Peyer's patch (tissue), 4 donors: ENCODE data around the gene UBAP2. TPM values are rescaled to one million over a fixed set of nuclear protein-coding genes. Genes with fewer than 3 reads are reported as not detected.
"Not testable (repeated sequence)": the region's sequence is repeated elsewhere in the genome, so short reads cannot be mapped to it uniquely, and the experiment has no call there.

Experiments
- DNase-seq, 3 donors: peaks; one replicate each; pipeline ENCODE4 v3.0.0-alpha.2; 2017 to 2019
- H3K27ac ChIP-seq, 4 donors: fragments of 200-600 bp; sonication (generic); one replicate each; pipeline ENCODE4 v1.5.1; 2016 to 2019
- H3K27me3 ChIP-seq, 2 donors: fragments of 200-600 bp; sonication (generic); one replicate each; pipeline ENCODE4 v1.5.1; 2019
- H3K36me3 ChIP-seq, 3 donors: fragments of 200-600 bp; sonication (generic); one replicate each; pipeline ENCODE4 v1.5.1; 2016 to 2019
- H3K4me1 ChIP-seq, 4 donors: fragments of 200-600 bp; sonication (generic); one replicate each; pipeline ENCODE4 v1.5.1; 2016 to 2019
- H3K4me3 ChIP-seq, 4 donors: fragments of 200-600 bp; sonication (generic); 1 replicate in 3 of 4; 2 replicates in 1 of 4; pipeline ENCODE4 v1.5.1; 2016 to 2019; ENCODE audit warnings: mild to moderate bottlenecking in 1 of 4
- H3K9me3 ChIP-seq, 4 donors: fragments of 200-600 bp; sonication (generic); one replicate each; pipeline ENCODE4 v1.5.1; 2016 to 2019; ENCODE audit warnings: mild to moderate bottlenecking in 1 of 4
- CTCF ChIP-seq, 6 experiments: fragments of 450-650 bp in 4 of 6; fragments of 200-600 bp in 2 of 6; sonication (generic) in 1 of 6; IDR thresholded peaks; one replicate each; pipeline ENCODE4 v1.5.1; 2017 to 2019; ENCODE audit warnings: antibody characterized with exemption in 6 of 6, mild to moderate bottlenecking in 3 of 6, moderate library complexity in 1 of 6
- POLR2A ChIP-seq, 2 donors: fragments of 450-650 bp; IDR thresholded peaks; one replicate each; pipeline ENCODE4 v1.5.1; 2017; ENCODE audit warnings: antibody characterized with exemption in 2 of 2, mild to moderate bottlenecking in 2 of 2, moderate library complexity in 2 of 2
- total RNA-seq, 4 donors: library from RNA; depleted of rRNA; stranded (reverse); fragments of >200 nt; gene quantifications; one replicate each; pipeline ENCODE4 v1.1.0, GENCODE V29; 2016

Gene UBAP2
- total RNA-seq, 4 donors from 2014 or later, result 13.1 to 41.3 (median 25.2) TPM

- TF ChIP-seq POLR2A (IDR thresholded peaks at IDR 0.05), result no peak
- no peak for TF ChIP-seq CTCF (IDR thresholded peaks at IDR 0.05)
- Histone ChIP-seq H3K4me1 (no peaks in the 10 kb centered on the region), H3K27ac (no peak overlapping the region), H3K36me3 (no peaks in the 10 kb centered on the region), H3K9me3 (no peaks in the 10 kb centered on the region), H3K4me3 (no peak overlapping the region), H3K27me3 (no peaks in the 10 kb centered on the region)
- no peak for DNase-seq
Observed at GRCh38 chr9:34034698-34035065, 14.0 kb downstream of the UBAP2 start.

- Histone ChIP-seq H3K36me3 (no peaks in the 10 kb centered on the region), H3K27ac (no peak overlapping the region), H3K9me3 (no peaks in the 10 kb centered on the region), H3K4me3 (no peak overlapping the region), H3K27me3 (no peaks in the 10 kb centered on the region), H3K4me1 (no peaks in the 10 kb centered on the region)
- DNase-seq, result no peak
- TF ChIP-seq CTCF (IDR thresholded peaks at IDR 0.05) (no peak), POLR2A (IDR thresholded peaks at IDR 0.05) (no peak)
Observed at GRCh38 chr9:34032631-34033030, 16.1 kb downstream of the UBAP2 start.

GRCh38 chr9:34027845-34028574 lies 20.7 kb downstream of the UBAP2 start:
- no peak overlapping the region for H3K4me3 ChIP-seq
- H3K27ac ChIP-seq, result no peak overlapping the region
- H3K27me3 ChIP-seq, result no peaks in the 10 kb centered on the region
- TF ChIP-seq POLR2A (IDR thresholded peaks at IDR 0.05), result no peak
- TF ChIP-seq CTCF (IDR thresholded peaks at IDR 0.05), result no peak
- H3K36me3 ChIP-seq, result no peaks in the 10 kb centered on the region
- no peaks in the 10 kb centered on the region for H3K9me3 ChIP-seq
- no peaks in the 10 kb centered on the region for H3K4me1 ChIP-seq
- no peak for DNase-seq

GRCh38 chr9:34025811-34026210 lies 22.9 kb downstream of the UBAP2 start:
- no peak for DNase-seq
- H3K36me3 ChIP-seq, result no peaks in the 10 kb centered on the region
- TF ChIP-seq CTCF (IDR thresholded peaks at IDR 0.05) (no peak), POLR2A (IDR thresholded peaks at IDR 0.05) (no peak)
- H3K27me3 ChIP-seq, result no peaks in the 10 kb centered on the region
- no peaks in the 10 kb centered on the region for H3K9me3 ChIP-seq
- H3K27ac ChIP-seq, result no peak overlapping the region
- H3K4me3 ChIP-seq, result no peak overlapping the region
- no peaks in the 10 kb centered on the region for H3K4me1 ChIP-seq

- Histone ChIP-seq H3K4me3 (no peak overlapping the region), H3K4me1 (no peaks in the 10 kb centered on the region), H3K9me3 (no peaks in the 10 kb centered on the region), H3K27ac (no peak overlapping the region), H3K36me3 (no peaks in the 10 kb centered on the region), H3K27me3 (no peaks in the 10 kb centered on the region)
- DNase-seq, result no peak
- TF ChIP-seq CTCF (IDR thresholded peaks at IDR 0.05), result no peak
- TF ChIP-seq POLR2A (IDR thresholded peaks at IDR 0.05), result no peak
Observed at GRCh38 chr9:34025062-34025461, 23.6 kb downstream of the UBAP2 start.

- not testable (repeated sequence) for H3K27me3 ChIP-seq, H3K27ac ChIP-seq, H3K4me1 ChIP-seq, DNase-seq, H3K4me3 ChIP-seq, H3K36me3 ChIP-seq, H3K9me3 ChIP-seq
Observed at GRCh38 chr9:34024476-34024875, 24.2 kb downstream of the UBAP2 start.
